Suprapubic skin (tissue), 3 donors: Measurements from ENCODE around the gene PLD3.

Source experiments
- POLR2A ChIP-seq, 2 donors: fragments of 450-650 bp; IDR thresholded peaks; one replicate each; pipeline ENCODE4 v1.6.1; 2017; ENCODE audit warnings: antibody characterized with exemption in 2 of 2, mild to moderate bottlenecking in 2 of 2, moderate library complexity in 2 of 2
- TF ChIP-seq, protein P1 (sequence below), 2 donors: fragments of 200-600 bp in 1 of 2; fragments of 450-650 bp in 1 of 2; sonication (generic) in 1 of 2; IDR thresholded peaks; one replicate each; pipeline ENCODE4 v1.5.1; 2016 to 2019; ENCODE audit warnings: antibody characterized with exemption in 2 of 2, mild to moderate bottlenecking in 1 of 2, moderate library complexity in 1 of 2

DNA sequence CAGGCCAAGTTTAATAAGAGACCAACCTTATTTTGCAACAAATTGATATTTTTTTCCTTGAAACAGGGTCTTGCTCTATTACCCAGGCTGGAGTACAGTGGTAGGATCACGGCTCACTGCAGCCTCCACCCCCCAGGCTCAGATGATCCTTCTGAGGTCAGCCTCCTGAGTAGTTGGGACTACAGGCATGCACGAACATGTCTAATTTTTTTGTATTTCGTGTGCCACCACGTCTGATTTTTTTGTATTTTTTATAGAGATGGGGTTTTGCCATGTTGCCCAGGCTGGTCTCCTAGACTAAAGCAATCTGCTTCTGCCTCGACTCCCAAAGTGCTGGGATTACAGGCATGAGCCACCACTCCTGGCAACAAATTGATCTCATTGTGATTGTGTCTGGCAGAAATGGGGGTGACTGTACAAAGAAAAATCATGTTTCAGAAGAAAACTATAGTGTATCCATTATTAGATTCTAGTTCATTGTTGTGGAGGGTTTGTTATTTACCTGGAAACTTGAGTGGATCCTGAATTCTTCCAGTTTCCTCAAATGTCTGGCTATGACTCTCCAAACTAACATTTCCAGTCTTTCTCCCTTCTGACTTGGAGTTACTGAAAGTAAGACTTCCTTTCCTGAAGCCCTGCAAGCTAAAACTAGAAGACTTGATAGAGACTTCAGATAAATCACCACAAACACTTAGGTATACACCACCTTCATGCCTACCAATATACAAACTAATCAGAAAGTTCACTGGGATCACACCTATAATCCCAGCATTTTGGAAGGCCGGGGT lies 46.1 kb upstream of the PLD3 start:
- TF ChIP-seq POLR2A (IDR thresholded peaks at IDR 0.05) = no peak
- TF ChIP-seq, protein P1, sequence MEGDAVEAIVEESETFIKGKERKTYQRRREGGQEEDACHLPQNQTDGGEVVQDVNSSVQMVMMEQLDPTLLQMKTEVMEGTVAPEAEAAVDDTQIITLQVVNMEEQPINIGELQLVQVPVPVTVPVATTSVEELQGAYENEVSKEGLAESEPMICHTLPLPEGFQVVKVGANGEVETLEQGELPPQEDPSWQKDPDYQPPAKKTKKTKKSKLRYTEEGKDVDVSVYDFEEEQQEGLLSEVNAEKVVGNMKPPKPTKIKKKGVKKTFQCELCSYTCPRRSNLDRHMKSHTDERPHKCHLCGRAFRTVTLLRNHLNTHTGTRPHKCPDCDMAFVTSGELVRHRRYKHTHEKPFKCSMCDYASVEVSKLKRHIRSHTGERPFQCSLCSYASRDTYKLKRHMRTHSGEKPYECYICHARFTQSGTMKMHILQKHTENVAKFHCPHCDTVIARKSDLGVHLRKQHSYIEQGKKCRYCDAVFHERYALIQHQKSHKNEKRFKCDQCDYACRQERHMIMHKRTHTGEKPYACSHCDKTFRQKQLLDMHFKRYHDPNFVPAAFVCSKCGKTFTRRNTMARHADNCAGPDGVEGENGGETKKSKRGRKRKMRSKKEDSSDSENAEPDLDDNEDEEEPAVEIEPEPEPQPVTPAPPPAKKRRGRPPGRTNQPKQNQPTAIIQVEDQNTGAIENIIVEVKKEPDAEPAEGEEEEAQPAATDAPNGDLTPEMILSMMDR (IDR thresholded peaks at IDR 0.05) = no peak
